ENCODE results near the gene GLUL. TPM values are rescaled to one million over a fixed set of nuclear protein-coding genes. Genes with fewer than 3 reads are reported as not detected.

GLUL gene
- total RNA-seq (1,000 to 10,000 TPM in 1 of 2 donors, 100 to 1,000 TPM in 1; 830 to 1,177 TPM), polyA plus RNA-seq (100 to 1,000 TPM; 306 to 616 TPM)

GRCh38 chr1:182391362-182392049, at the start of gene GLUL:
Gene GLUL, minus strand, starts transcription at chr1:182391790. Its CDS starts 3,053 bp downstream, at chr1:182388737.
- DNase-seq (ENCODE audit: low spot score): peak; percentile 91
- Histone ChIP-seq H3K27me3 (ENCODE audit: control insufficient read depth in 4 of 4, insufficient read depth in 4 of 4, low read length in 3 of 4) (no peaks in the 10 kb centered on the region), H3K4me1 (ENCODE audit: control insufficient read depth in 4 of 4, insufficient read depth in 4 of 4, low read length in 3 of 4) (peaks cover 0 to 39% (median 10%) of the 10 kb centered on the region in 4 donors), H3K9ac (ENCODE audit: low read depth in 1 of 2, low read length in 2 of 2) (peak within 1 kb of the TSS; percentile 86 to 90), H3K27ac (ENCODE audit: low read depth in 1 of 2, low read length in 2 of 2) (peak within 1 kb of the TSS; percentile 94 to 97), H3K9me3 (ENCODE audit: control insufficient read depth in 4 of 4, low read length in 3 of 4) (no peaks in the 10 kb centered on the region), H3K36me3 (ENCODE audit: control insufficient read depth in 4 of 4, insufficient read depth in 3 of 4, low read depth in 1 of 4, low read length in 3 of 4) (peaks cover 0 to 20% (median 18%) of the 10 kb centered on the region in 4 donors), H3K4me3 (ENCODE audit: low read depth in 1 of 3, low read length in 3 of 3) (peak within 1 kb of the TSS; percentile 87 to 92 (median 88))
- peak; percentile 95 for TF ChIP-seq TAF1 (conservative IDR thresholded peaks at IDR 0.05)
- TF ChIP-seq JUND (IDR thresholded peaks at IDR 0.05): no peak
- TF ChIP-seq HNF4G (IDR thresholded peaks at IDR 0.05): no peak
- TF ChIP-seq ZBTB33 (IDR thresholded peaks at IDR 0.05): no peak
- TF ChIP-seq FOXA1 (IDR thresholded peaks at IDR 0.05): no peak
- TF ChIP-seq ATF3 (IDR thresholded peaks at IDR 0.05): no peak
- TF ChIP-seq MAX (IDR thresholded peaks at IDR 0.05): no peak
- TF ChIP-seq FOXA2 (IDR thresholded peaks at IDR 0.05): no peak
- TF ChIP-seq NR2F2 (IDR thresholded peaks at IDR 0.05): no peak
- no peak for TF ChIP-seq GABPA (IDR thresholded peaks at IDR 0.05 in 1 of 2, conservative IDR thresholded peaks at IDR 0.05 in 1 of 2)
- peak; percentile 27 to 54 for TF ChIP-seq RAD21 (IDR thresholded peaks at IDR 0.05)
- no peak for TF ChIP-seq HNF4A (conservative IDR thresholded peaks at IDR 0.05)
- TF ChIP-seq REST (IDR thresholded peaks at IDR 0.05): peak; percentile 95
- TF ChIP-seq YY1 (IDR thresholded peaks at IDR 0.05): peak; percentile 86
- TF ChIP-seq CTCF (IDR thresholded peaks at IDR 0.05; ENCODE audit: low read depth, low read length, missing input control): no peak
- no peak for TF ChIP-seq RXRA (IDR thresholded peaks at IDR 0.05)
- TF ChIP-seq SP1 (IDR thresholded peaks at IDR 0.05): peak; percentile 57
- TF ChIP-seq EGR1 (IDR thresholded peaks at IDR 0.05; ENCODE audit: low read depth in 2 of 2): peak in 1 of 2 donors; percentile 23
- WGBS: 1% methylated on average over 70 of the region's 70 CpGs

All from liver (tissue), 9 donors.